Measurements from ENCODE around the gene RDH5. TPM values are rescaled to one million over a fixed set of nuclear protein-coding genes. Genes with fewer than 3 reads are reported as not detected.

Gene RDH5
- total RNA-seq, 1 experiment from 2014 or later, result 5.8 TPM

GRCh38 chr12:55748230-55748993, 28.2 kb downstream of the RDH5 start (continued):
- TF ChIP-seq, protein P1, sequence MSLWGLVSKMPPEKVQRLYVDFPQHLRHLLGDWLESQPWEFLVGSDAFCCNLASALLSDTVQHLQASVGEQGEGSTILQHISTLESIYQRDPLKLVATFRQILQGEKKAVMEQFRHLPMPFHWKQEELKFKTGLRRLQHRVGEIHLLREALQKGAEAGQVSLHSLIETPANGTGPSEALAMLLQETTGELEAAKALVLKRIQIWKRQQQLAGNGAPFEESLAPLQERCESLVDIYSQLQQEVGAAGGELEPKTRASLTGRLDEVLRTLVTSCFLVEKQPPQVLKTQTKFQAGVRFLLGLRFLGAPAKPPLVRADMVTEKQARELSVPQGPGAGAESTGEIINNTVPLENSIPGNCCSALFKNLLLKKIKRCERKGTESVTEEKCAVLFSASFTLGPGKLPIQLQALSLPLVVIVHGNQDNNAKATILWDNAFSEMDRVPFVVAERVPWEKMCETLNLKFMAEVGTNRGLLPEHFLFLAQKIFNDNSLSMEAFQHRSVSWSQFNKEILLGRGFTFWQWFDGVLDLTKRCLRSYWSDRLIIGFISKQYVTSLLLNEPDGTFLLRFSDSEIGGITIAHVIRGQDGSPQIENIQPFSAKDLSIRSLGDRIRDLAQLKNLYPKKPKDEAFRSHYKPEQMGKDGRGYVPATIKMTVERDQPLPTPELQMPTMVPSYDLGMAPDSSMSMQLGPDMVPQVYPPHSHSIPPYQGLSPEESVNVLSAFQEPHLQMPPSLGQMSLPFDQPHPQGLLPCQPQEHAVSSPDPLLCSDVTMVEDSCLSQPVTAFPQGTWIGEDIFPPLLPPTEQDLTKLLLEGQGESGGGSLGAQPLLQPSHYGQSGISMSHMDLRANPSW (CRISPR knock-in tag; conservative IDR thresholded peaks at IDR 0.05; ENCODE audit: low read depth), result no peak
- TF ChIP-seq ZNF416 (CRISPR knock-in tag; IDR thresholded peaks at IDR 0.05) (no peak), RELA (CRISPR knock-in tag; IDR thresholded peaks at IDR 0.05; ENCODE audit: borderline replicate concordance) (no peak), ZNF232 (CRISPR knock-in tag; IDR thresholded peaks at IDR 0.05) (no peak), ZNF512 (CRISPR knock-in tag; IDR thresholded peaks at IDR 0.05; ENCODE audit: borderline replicate concordance) (no peak), ZNF138 (CRISPR knock-in tag; conservative IDR thresholded peaks at IDR 0.05) (no peak), TP53 (CRISPR knock-in tag; IDR thresholded peaks at IDR 0.05) (no peak), GTF2I (CRISPR knock-in tag; conservative IDR thresholded peaks at IDR 0.05) (no peak), IRF1 (CRISPR knock-in tag; IDR thresholded peaks at IDR 0.05) (no peak)
- TF ChIP-seq, protein P2, sequence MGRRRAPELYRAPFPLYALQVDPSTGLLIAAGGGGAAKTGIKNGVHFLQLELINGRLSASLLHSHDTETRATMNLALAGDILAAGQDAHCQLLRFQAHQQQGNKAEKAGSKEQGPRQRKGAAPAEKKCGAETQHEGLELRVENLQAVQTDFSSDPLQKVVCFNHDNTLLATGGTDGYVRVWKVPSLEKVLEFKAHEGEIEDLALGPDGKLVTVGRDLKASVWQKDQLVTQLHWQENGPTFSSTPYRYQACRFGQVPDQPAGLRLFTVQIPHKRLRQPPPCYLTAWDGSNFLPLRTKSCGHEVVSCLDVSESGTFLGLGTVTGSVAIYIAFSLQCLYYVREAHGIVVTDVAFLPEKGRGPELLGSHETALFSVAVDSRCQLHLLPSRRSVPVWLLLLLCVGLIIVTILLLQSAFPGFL (CRISPR knock-in tag; IDR thresholded peaks at IDR 0.05; ENCODE audit: borderline replicate concordance), result no peak

DNA sequence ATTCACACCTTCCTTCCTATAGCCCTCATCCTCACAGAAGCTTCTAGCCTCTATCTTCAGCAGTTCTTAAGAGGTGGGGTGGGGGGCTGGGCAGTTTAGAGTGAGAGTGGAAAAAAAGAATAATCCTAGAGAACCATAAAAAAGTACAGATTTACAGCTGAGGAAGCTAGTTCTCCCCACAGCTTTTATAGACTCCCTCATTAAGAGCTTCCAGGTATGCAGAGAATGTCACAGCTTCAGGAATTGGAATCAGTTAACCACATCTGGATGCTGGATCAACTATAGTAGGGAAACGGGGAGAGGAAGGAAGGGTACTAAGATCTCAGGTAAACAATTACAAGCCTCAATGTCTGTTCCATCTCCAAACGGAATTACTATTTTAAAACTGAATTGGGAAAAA, 35.1 kb downstream of the RDH5 start:
- Mint-ChIP-seq H3K27me3 (ENCODE audit: low read depth) (no peaks in the 10 kb centered on the region), H3K9me3 (no peaks in the 10 kb centered on the region), H3K4me1 (peaks cover 18% of the 10 kb centered on the region), H3K4me3 (no peak overlapping the region), H3K36me3 (peaks cover 64% of the 10 kb centered on the region), H3K27ac (peak overlapping the region; percentile 10)
- no peak for DNase-seq (ENCODE audit: low spot score)
- TF ChIP-seq TP53 (CRISPR knock-in tag; IDR thresholded peaks at IDR 0.05), result no peak
- 0 out of 2 replicates have a peak, but pooled peaks have one; percentile 21 for TF ChIP-seq PRRX2 (CRISPR knock-in tag; IDR thresholded peaks at IDR 0.05)
- TF ChIP-seq NR2C2 (CRISPR knock-in tag; IDR thresholded peaks at IDR 0.05), result no peak
- TF ChIP-seq FOXJ3 (CRISPR knock-in tag; IDR thresholded peaks at IDR 0.05; ENCODE audit: borderline replicate concordance), result no peak
- TF ChIP-seq, protein P3, sequence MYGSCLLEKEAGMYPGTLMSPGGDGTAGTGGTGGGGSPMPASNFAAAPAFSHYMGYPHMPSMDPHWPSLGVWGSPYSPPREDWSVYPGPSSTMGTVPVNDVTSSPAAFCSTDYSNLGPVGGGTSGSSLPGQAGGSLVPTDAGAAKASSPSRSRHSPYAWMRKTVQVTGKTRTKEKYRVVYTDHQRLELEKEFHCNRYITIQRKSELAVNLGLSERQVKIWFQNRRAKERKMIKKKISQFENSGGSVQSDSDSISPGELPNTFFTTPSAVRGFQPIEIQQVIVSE (CRISPR knock-in tag; IDR thresholded peaks at IDR 0.05; ENCODE audit: borderline replicate concordance), result no peak
- no peak for TF ChIP-seq GRHL2 (CRISPR knock-in tag; IDR thresholded peaks at IDR 0.05; ENCODE audit: insufficient replicate concordance, severe bottlenecking)
- no peak for TF ChIP-seq OVOL2 (CRISPR knock-in tag; IDR thresholded peaks at IDR 0.05; ENCODE audit: borderline replicate concordance)
- no peak for TF ChIP-seq ZSCAN18 (CRISPR knock-in tag; IDR thresholded peaks at IDR 0.05)
- ATAC-seq, result 0 out of 2 replicates have a peak, but pooled peaks have one; percentile 17
- ChIA-PET CTCF (interaction anchor here (0.5 to 7.1 kb wide), 7 partner anchors 9 to 141 kb away, joined by 3 to 54 read pairs (median 5); no protein-coding TSS in a partner anchor), POLR2A (interaction anchor here (0.6 to 1.5 kb wide), 4 partner anchors 16 to 141 kb away, joined by 4 to 6 read pairs (median 4); partner anchors contain the start of genes DNAJC14 and ORMDL2)

All from WTC11 (cell line).